Neural crest cell (in vitro differentiated cells): ENCODE measurements around the gene ARIH2. TPM values are rescaled to one million over a fixed set of nuclear protein-coding genes. Genes with fewer than 3 reads are reported as not detected.

ENCODE experiments used
- DNase-seq: peaks from one replicate; pipeline ENCODE4 v3.0.0; 2021; ENCODE audit warnings: low read depth, mixed read lengths, low spot score
- H3K27ac Mint-ChIP-seq: one replicate; pipeline ENCODE4 v1.8.0; 2021; ENCODE audit warnings: mild to moderate bottlenecking, mixed read lengths; ENCODE audit not compliant: unreplicated experiment
- H3K27me3 Mint-ChIP-seq: 2 replicates; pipeline ENCODE4 v1.8.0; 2021; ENCODE audit warnings: low read depth, mild to moderate bottlenecking, mixed read lengths
- H3K36me3 Mint-ChIP-seq: 2 replicates; pipeline ENCODE4 v1.8.0; 2021; ENCODE audit warnings: low read depth, mild to moderate bottlenecking, mixed read lengths
- H3K4me1 Mint-ChIP-seq: 2 replicates; pipeline ENCODE4 v1.8.0; 2021; ENCODE audit warnings: mixed read lengths
- H3K4me3 Mint-ChIP-seq: one replicate; pipeline ENCODE4 v1.8.0; 2021; ENCODE audit warnings: mild to moderate bottlenecking, mixed read lengths
- H3K9me3 Mint-ChIP-seq: 2 replicates; pipeline ENCODE4 v1.8.0; 2021; ENCODE audit warnings: mixed read lengths
- total RNA-seq: library from RNA; stranded (reverse); gene quantifications from 2 replicates; pipeline ENCODE4 v1.2.1, GENCODE V29; 2021
- TF ChIP-seq, protein P1 (sequence below): fragments of 200-600 bp; sonication (generic); conservative IDR thresholded peaks from 2 replicates; pipeline ENCODE4 v1.5.0; 2021; ENCODE audit warnings: antibody characterized with exemption, mild to moderate bottlenecking

The ARIH2 gene
- total RNA-seq, 1 donor from 2014 or later: 91.7 TPM

GRCh38 chr3:48974076-48974864, 55.6 kb downstream of the ARIH2 start:
- Mint-ChIP-seq H3K27ac (no peak overlapping the region), H3K9me3 (no peaks in the 10 kb centered on the region), H3K36me3 (peaks cover 15% of the 10 kb centered on the region), H3K4me1 (no peaks in the 10 kb centered on the region), H3K27me3 (no peaks in the 10 kb centered on the region), H3K4me3 (no peak overlapping the region)
- DNase-seq: no peak
- TF ChIP-seq, protein P1, sequence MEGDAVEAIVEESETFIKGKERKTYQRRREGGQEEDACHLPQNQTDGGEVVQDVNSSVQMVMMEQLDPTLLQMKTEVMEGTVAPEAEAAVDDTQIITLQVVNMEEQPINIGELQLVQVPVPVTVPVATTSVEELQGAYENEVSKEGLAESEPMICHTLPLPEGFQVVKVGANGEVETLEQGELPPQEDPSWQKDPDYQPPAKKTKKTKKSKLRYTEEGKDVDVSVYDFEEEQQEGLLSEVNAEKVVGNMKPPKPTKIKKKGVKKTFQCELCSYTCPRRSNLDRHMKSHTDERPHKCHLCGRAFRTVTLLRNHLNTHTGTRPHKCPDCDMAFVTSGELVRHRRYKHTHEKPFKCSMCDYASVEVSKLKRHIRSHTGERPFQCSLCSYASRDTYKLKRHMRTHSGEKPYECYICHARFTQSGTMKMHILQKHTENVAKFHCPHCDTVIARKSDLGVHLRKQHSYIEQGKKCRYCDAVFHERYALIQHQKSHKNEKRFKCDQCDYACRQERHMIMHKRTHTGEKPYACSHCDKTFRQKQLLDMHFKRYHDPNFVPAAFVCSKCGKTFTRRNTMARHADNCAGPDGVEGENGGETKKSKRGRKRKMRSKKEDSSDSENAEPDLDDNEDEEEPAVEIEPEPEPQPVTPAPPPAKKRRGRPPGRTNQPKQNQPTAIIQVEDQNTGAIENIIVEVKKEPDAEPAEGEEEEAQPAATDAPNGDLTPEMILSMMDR: no peak

DNA sequence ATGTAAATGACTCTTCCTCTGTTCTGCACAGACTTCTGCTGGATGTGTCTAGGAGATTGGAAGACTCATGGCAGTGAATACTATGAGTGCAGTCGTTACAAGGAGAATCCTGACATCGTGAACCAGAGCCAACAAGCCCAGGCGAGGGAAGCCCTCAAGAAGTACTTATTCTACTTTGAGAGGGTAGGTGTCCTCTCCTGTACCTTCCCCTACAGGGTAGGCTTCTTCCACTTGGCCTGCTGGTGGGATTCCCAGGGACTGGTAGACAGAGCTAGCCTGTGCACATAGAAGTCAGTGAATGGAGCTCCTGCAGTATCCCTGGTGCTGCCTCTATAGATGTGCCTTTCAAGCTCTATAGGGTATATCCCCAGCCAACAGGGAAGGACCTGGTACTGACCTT, 60.8 kb downstream of the ARIH2 start:
- TF ChIP-seq, protein P1: no peak
- no peak for DNase-seq
- no peak overlapping the region for H3K4me3 Mint-ChIP-seq
- H3K9me3 Mint-ChIP-seq: no peaks in the 10 kb centered on the region
- peaks cover 14% of the 10 kb centered on the region for H3K36me3 Mint-ChIP-seq
- no peaks in the 10 kb centered on the region for H3K27me3 Mint-ChIP-seq
- no peak overlapping the region for H3K27ac Mint-ChIP-seq
- H3K4me1 Mint-ChIP-seq: peaks cover 5% of the 10 kb centered on the region

- no peak overlapping the region for H3K27ac Mint-ChIP-seq
- no peak for DNase-seq
- H3K4me3 Mint-ChIP-seq: no peak overlapping the region
- H3K36me3 Mint-ChIP-seq: peaks cover 11% of the 10 kb centered on the region
- TF ChIP-seq, protein P1: no peak
- no peaks in the 10 kb centered on the region for H3K27me3 Mint-ChIP-seq
- no peaks in the 10 kb centered on the region for H3K9me3 Mint-ChIP-seq
- H3K4me1 Mint-ChIP-seq: peaks cover 5% of the 10 kb centered on the region
Measured at GRCh38 chr3:48980295-48980694, 61.7 kb downstream of the ARIH2 start.

GRCh38 chr3:48982016-48982415, 63.4 kb downstream of the ARIH2 start:
- DNase-seq: no peak
- Mint-ChIP-seq H3K27me3 (no peaks in the 10 kb centered on the region), H3K9me3 (no peaks in the 10 kb centered on the region), H3K4me1 (peaks cover 5% of the 10 kb centered on the region), H3K4me3 (no peak overlapping the region), H3K36me3 (peaks cover 11% of the 10 kb centered on the region), H3K27ac (no peak overlapping the region)
- TF ChIP-seq, protein P1: no peak

- H3K4me3 Mint-ChIP-seq: peak overlapping the region; percentile 27
- peaks cover 5% of the 10 kb centered on the region for H3K4me1 Mint-ChIP-seq
- TF ChIP-seq, protein P1: no peak
- no peak overlapping the region for H3K27ac Mint-ChIP-seq
- DNase-seq: no peak
- H3K27me3 Mint-ChIP-seq: no peaks in the 10 kb centered on the region
- no peaks in the 10 kb centered on the region for H3K9me3 Mint-ChIP-seq
- H3K36me3 Mint-ChIP-seq: peaks cover 11% of the 10 kb centered on the region
Measured at GRCh38 chr3:48982686-48983085, 64.0 kb downstream of the ARIH2 start.
